GM23248 (cell line): ENCODE results near the gene GMPR.

Source experiments
- EZH2 ChIP-seq: fragments of 200-600 bp; sonication (generic); IDR thresholded peaks from 2 replicates; pipeline ENCODE4 v1.6.1; 2018; ENCODE audit warnings: antibody characterized with exemption, mild to moderate bottlenecking; ENCODE audit not compliant: insufficient read depth, poor library complexity, severe bottlenecking
- EZH2phosphoT487 ChIP-seq: fragments of 200-600 bp; sonication (generic); IDR thresholded peaks from 2 replicates; pipeline ENCODE4 v1.6.1; 2018; ENCODE audit warnings: antibody characterized with exemption, moderate library complexity, mild to moderate bottlenecking, low read depth; ENCODE audit not compliant: insufficient read depth

GRCh38 chr6:16208989-16209388, 29.4 kb upstream of the GMPR start:
- no peak for TF ChIP-seq EZH2
- TF ChIP-seq EZH2phosphoT487 = no peak
